K562 (cell line): ENCODE measurements around the gene ACRV1. TPM values are rescaled to one million over a fixed set of nuclear protein-coding genes. Genes with fewer than 3 reads are reported as not detected.
A peak's percentile ranks its signal among the peaks of the same experiment; 100 is the strongest.

Experiments used
- HDAC3 ChIP-seq: fragments of 450-650 bp; IDR thresholded peaks from 2 replicates; pipeline ENCODE4 v1.6.1; 2018; ENCODE audit warnings: borderline replicate concordance, mild to moderate bottlenecking, moderate library complexity; ENCODE audit not compliant: partially characterized antibody
- HNRNPL ChIP-seq: fragments of 200-400 bp; formaldehyde crosslinking; IDR thresholded peaks from 2 replicates; pipeline ENCODE4 v1.6.1; 2017; ENCODE audit warnings: low read depth, mild to moderate bottlenecking, low read length
- PCBP2 ChIP-seq: fragments of 200-400 bp; formaldehyde crosslinking; IDR thresholded peaks from 2 replicates; pipeline ENCODE4 v1.6.1; 2018; ENCODE audit warnings: low read length, low read depth, mild to moderate bottlenecking, moderate library complexity; ENCODE audit not compliant: poor library complexity, severe bottlenecking
- POLR3A ChIP-seq: IDR thresholded peaks from 2 replicates; pipeline ENCODE4 v1.6.1; 2011; ENCODE audit warnings: borderline replicate concordance, mild to moderate bottlenecking, moderate library complexity; ENCODE audit not compliant: insufficient read length, insufficient read depth; ENCODE audit errors: extremely low read depth
- POU5F1 ChIP-seq: fragments of 150-350 bp; IDR thresholded peaks from 2 replicates; pipeline ENCODE4 v1.6.1; 2014; ENCODE audit warnings: borderline replicate concordance, low read length, low read depth, mild to moderate bottlenecking; ENCODE audit not compliant: partially characterized antibody
- RB1 ChIP-seq: fragments of 450-650 bp; IDR thresholded peaks from 2 replicates; pipeline ENCODE4 v1.6.1; 2017; ENCODE audit warnings: low read depth, mild to moderate bottlenecking
- SETDB1 ChIP-seq: IDR thresholded peaks from one replicate; pipeline ENCODE4 v1.6.1; 2012; ENCODE audit warnings: low read length, control low read depth, inconsistent platforms
- SMAD1 ChIP-seq: fragments of 150-350 bp; IDR thresholded peaks from 2 replicates; pipeline ENCODE4 v1.6.1; 2014; ENCODE audit warnings: low read length, low read depth; ENCODE audit not compliant: partially characterized antibody
- SMARCA5 ChIP-seq: fragments of 450-650 bp; IDR thresholded peaks from 2 replicates; pipeline ENCODE4 v1.6.1; 2016
- ZNF239 ChIP-seq: fragments of 250-450 bp; sonication (Bioruptor Pico); IDR thresholded peaks from 2 replicates; pipeline ENCODE4 v1.4.0; 2020; ENCODE audit warnings: mild to moderate bottlenecking
- ZNF253 ChIP-seq: fragments of 250-450 bp; sonication (Bioruptor Pico); conservative IDR thresholded peaks from 2 replicates; pipeline ENCODE4 v1.6.1; 2021; ENCODE audit warnings: mild to moderate bottlenecking
- ZNF445 ChIP-seq: fragments of 250-450 bp; sonication (Bioruptor Pico); IDR thresholded peaks from 2 replicates; pipeline ENCODE4 v1.4.0; 2020; ENCODE audit warnings: low read depth, mild to moderate bottlenecking, moderate library complexity
- polyA plus RNA-seq, 8 experiments: library from polyadenylated mRNA; depleted of rRNA in 4 of 8; stranded (reverse) in 5 of 8; unstranded in 3 of 8; fragments of >200 nt; fragmentation: Nextera tagmentation in 2 of 8; fragmentation: Illumina TruSeq in 1 of 8; extraction: Ambion mirVana in 2 of 8; extraction: Trizol in 1 of 8; gene quantifications; 2 replicates each; pipeline versions ENCODE4 v1.2.1 to v1.2.3, GENCODE V29; 2011 to 2014; ENCODE audit warnings: inconsistent platforms in 1 of 8, missing spikeins in 1 of 8
- total RNA-seq, 7 experiments: library from RNA; depleted of rRNA in 6 of 7; stranded (reverse); fragments of >200 nt in 6 of 7; fragmentation: Illumina TruSeq in 2 of 7; extraction: Trizol in 2 of 7; gene quantifications; 2 replicates each; pipeline versions ENCODE4 v1.2.1 to v1.2.3, GENCODE V29; 2011 to 2021; ENCODE audit warnings: low replicate concordance in 1 of 7
- TF ChIP-seq, protein P1 (sequence below), 2 experiments: fragments of 450-650 bp; IDR thresholded peaks; 2 replicates each; pipeline ENCODE4 v1.6.1; 2016; ENCODE audit warnings: mild to moderate bottlenecking in 2 of 2, borderline replicate concordance in 1 of 2, low read depth in 1 of 2, moderate library complexity in 1 of 2
- TF ChIP-seq, protein P2 (sequence below), 2 experiments: IDR thresholded peaks; 2 replicates each; pipeline ENCODE4 v1.6.1; 2011; ENCODE audit warnings: borderline replicate concordance in 1 of 2, control low read depth in 1 of 2, low read depth in 1 of 2, low read length in 1 of 2, mild to moderate bottlenecking in 1 of 2, mixed read lengths in 1 of 2, moderate library complexity in 1 of 2; ENCODE audit not compliant: insufficient read depth in 1 of 2, insufficient read length in 1 of 2, poor library complexity in 1 of 2, severe bottlenecking in 1 of 2; ENCODE audit errors: extremely low read depth in 1 of 2
- TF ChIP-seq, protein P3 (sequence below): fragments of 250-450 bp; sonication (Bioruptor Pico); IDR thresholded peaks from 2 replicates; pipeline ENCODE4 v1.8.0; 2022; ENCODE audit warnings: moderate library complexity, mild to moderate bottlenecking, inconsistent platforms
- TF ChIP-seq, protein P4 (sequence below): fragments of 450-650 bp; formaldehyde crosslinking; IDR thresholded peaks from 2 replicates; pipeline ENCODE4 v1.4.0; 2022; ENCODE audit warnings: missing genetic modification characterization

The ACRV1 gene
- total and polyA plus RNA-seq, 9 of the 15 experiments (the other 6 are each of a cell fraction or from before 2014, with no cell fraction given) = 0.22 to 0.25 TPM; not detected in 7

DNA sequence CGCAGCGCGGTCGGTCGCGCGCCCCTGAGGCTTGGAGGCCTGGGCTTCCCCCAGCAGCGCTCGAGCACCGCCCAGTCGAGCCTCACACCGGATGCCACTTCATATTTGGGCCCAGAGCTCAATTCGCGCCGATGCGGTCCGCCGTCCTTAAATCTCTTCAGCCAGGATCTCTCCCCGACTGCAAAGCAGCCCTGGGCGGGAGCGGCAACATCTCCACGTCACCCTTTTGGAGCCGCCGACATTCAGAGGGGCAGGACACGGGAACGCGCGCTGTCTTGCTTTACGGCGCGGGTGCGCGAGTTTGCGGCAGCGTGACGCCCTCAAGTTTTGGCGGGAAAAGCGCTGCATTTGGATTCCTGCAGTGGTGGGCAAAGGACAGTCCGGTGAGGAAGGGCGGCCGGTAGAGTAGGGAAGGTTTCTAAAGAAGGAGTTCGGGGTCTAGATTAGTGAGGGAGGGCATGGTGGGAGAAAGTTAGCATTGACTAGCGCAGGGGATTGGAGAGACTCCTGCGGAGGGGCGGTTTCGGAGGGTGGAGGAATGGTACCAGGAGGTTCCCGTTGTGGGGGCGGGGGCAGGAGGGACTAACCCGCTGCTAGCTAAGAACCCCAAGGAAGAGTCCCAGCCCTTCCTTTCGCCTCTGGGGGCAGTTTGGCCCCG, 54.9 kb downstream of the ACRV1 start (continued):
- no peak for TF ChIP-seq HNRNPL
- TF ChIP-seq, protein P1, sequence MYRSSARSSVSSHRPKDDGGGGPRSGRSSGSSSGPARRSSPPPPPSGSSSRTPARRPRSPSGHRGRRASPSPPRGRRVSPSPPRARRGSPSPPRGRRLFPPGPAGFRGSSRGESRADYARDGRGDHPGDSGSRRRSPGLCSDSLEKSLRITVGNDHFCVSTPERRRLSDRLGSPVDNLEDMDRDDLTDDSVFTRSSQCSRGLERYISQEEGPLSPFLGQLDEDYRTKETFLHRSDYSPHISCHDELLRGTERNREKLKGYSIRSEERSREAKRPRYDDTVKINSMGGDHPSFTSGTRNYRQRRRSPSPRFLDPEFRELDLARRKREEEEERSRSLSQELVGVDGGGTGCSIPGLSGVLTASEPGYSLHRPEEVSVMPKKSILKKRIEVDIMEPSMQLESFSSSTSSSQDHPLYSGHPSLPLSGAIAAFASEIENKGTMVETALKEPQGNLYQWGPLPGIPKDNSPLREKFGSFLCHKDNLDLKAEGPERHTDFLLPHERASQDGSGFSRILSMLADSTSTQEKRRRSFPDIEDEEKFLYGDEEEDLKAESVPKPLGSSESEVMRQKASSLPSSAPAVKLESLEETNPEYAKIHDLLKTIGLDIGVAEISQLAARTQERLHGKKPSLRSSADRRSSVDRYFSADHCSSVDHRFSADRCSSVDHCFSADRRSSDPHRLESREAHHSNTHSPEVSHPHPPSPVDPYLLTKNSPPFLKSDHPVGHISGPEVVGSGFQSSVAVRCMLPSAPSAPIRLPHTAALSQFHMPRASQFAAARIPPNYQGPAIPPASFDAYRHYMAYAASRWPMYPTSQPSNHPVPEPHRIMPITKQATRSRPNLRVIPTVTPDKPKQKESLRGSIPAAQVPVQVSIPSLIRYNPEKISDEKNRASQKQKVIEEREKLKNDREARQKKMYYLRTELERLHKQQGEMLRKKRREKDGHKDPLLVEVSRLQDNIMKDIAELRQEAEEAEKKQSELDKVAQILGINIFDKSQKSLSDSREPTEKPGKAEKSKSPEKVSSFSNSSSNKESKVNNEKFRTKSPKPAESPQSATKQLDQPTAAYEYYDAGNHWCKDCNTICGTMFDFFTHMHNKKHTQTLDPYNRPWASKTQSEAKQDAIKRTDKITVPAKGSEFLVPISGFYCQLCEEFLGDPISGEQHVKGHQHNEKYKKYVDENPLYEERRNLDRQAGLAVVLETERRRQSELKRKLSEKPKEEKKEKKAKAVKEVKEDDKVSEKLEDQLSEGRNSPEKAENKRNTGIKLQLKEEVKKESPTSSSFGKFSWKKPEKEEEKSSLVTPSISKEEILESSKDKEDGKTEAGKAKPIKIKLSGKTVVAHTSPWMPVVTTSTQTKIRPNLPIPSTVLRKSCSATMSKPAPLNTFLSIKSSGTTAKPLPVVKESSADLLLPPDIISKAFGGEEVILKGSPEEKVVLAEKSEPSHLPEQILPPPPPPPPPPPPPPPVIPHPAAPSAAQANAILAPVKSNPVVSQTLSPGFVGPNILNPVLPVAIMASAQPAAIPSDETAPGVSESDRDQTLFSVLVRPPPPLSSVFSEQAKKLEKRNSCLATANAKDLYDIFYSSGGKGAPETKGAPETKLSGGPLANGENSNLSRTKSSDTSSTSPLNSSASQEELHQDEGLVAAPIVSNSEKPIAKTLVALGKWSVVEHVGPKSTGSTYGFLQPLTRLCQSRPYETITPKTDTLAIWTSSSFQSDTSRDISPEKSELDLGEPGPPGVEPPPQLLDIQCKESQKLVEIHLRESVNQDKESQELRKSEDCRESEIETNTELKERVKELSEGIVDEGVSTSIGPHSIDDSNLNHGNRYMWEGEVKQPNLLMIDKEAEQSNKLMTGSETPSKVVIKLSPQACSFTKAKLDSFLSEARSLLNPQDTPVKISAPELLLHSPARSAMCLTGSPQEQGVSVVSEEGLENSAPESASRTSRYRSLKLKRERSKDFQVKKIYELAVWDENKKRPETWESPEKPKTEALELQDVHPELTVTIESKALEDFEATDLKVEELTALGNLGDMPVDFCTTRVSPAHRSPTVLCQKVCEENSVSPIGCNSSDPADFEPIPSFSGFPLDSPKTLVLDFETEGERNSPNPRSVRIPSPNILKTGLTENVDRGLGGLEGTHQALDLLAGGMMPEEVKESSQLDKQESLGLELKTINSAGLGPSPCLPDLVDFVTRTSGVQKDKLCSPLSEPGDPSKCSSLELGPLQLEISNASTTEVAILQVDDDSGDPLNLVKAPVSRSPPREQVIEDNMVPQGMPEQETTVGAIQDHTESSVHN (IDR thresholded peaks at IDR 0.05; ENCODE audit: borderline replicate concordance in 1 of 2, low read depth in 1 of 2) = no peak
- TF ChIP-seq POLR3A = no peak
- TF ChIP-seq ZNF239 (CRISPR knock-in tag) = no peak
- TF ChIP-seq, protein P2, sequence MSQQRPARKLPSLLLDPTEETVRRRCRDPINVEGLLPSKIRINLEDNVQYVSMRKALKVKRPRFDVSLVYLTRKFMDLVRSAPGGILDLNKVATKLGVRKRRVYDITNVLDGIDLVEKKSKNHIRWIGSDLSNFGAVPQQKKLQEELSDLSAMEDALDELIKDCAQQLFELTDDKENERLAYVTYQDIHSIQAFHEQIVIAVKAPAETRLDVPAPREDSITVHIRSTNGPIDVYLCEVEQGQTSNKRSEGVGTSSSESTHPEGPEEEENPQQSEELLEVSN (IDR thresholded peaks at IDR 0.05; ENCODE audit: borderline replicate concordance in 1 of 2, extremely low read depth in 1 of 2, insufficient read depth in 1 of 2, insufficient read length in 1 of 2, low read depth in 1 of 2, low read length in 1 of 2, poor library complexity in 1 of 2, severe bottlenecking in 1 of 2) = peak; percentile 82 to 85
- TF ChIP-seq, protein P3, sequence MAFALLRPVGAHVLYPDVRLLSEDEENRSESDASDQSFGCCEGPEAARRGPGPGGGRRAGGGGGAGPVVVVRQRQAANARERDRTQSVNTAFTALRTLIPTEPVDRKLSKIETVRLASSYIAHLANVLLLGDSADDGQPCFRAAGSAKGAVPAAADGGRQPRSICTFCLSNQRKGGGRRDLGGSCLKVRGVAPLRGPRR (CRISPR knock-in tag) = no peak
- TF ChIP-seq POU5F1 = no peak
- TF ChIP-seq, protein P4, sequence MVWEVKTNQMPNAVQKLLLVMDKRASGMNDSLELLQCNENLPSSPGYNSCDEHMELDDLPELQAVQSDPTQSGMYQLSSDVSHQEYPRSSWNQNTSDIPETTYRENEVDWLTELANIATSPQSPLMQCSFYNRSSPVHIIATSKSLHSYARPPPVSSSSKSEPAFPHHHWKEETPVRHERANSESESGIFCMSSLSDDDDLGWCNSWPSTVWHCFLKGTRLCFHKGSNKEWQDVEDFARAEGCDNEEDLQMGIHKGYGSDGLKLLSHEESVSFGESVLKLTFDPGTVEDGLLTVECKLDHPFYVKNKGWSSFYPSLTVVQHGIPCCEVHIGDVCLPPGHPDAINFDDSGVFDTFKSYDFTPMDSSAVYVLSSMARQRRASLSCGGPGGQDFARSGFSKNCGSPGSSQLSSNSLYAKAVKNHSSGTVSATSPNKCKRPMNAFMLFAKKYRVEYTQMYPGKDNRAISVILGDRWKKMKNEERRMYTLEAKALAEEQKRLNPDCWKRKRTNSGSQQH = peak; percentile 95
- TF ChIP-seq PCBP2 = no peak
- TF ChIP-seq ZNF445 (CRISPR knock-in tag) = no peak
- peak; percentile 100 for TF ChIP-seq RB1
- no peak for TF ChIP-seq HDAC3
- no peak for TF ChIP-seq ZNF253
- TF ChIP-seq SMAD1 = peak; percentile 79
- TF ChIP-seq SETDB1 = no peak
- TF ChIP-seq SMARCA5 = no peak; the same call in none of the 2 replicates
